Dermis microvascular lymphatic vessel endothelial cell (primary cell): Measurements from ENCODE around the gene CDK2. TPM values are rescaled to one million over a fixed set of nuclear protein-coding genes. Genes with fewer than 3 reads are reported as not detected.
A peak's percentile ranks its signal among the peaks of the same experiment; 100 is the strongest.

Experiments used
- DNase-seq, 2 donors: peaks; one replicate each; pipeline versions ENCODE4 v3.0.0 to v3.0.0-alpha.2; 2010; ENCODE audit warnings: low read depth in 2 of 2
- total RNA-seq: library from RNA; depleted of rRNA; stranded (reverse); fragments of >200 nt; gene quantifications from 2 replicates; pipeline ENCODE4 v1.2.1, GENCODE V29; 2014

The CDK2 gene
- total RNA-seq, 1 donor from 2014 or later, result 24.0 TPM

DNA sequence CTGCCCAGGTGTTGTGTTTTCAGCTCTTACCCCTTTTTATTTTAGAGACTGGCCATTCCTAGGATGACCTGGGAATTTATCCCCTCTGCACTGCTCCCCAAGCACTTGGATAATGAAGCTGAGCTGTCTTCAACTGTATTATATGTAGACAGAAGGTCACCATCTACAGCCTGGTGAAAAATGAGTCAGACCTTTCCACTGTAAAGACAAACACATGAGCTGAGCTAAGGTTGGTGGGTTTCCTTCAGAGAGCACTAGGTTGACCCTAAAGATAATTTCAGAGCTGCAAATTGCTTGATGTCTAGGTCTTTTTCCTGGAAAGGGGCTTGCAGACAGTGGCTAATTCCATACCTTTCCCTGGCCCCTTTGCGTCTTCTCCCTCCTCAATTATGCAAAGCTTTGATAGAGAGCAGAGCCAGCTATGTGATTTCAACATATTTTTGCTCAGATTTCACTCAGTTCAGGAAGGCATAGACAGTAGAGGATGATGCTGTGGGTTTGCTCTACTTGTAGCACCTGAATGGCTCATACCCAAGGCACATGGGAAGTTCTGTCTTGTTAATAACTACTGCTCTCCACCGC lies 45.0 kb downstream of the CDK2 start:
- no peak for DNase-seq

DNA sequence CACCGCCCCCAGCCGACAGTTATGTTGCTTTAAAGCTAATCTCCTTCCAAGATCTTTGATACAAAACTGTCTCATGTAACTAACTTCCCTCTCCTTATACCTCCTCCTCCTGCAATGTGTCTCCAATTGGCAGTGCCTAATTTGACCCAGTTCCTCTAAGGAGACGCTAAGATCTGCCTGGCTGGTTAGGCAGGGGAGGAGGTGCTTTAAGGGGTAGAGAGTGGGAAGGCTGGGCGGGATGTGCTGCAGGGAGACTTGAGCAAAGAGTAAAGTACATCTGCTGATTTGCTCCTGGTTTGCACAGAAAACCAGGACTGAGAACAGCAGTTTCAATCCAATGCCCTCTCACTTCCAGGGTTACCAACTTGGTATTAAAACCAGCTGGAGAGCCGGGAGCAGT lies 46.9 kb downstream of the CDK2 start:
- DNase-seq, result no peak

DNA sequence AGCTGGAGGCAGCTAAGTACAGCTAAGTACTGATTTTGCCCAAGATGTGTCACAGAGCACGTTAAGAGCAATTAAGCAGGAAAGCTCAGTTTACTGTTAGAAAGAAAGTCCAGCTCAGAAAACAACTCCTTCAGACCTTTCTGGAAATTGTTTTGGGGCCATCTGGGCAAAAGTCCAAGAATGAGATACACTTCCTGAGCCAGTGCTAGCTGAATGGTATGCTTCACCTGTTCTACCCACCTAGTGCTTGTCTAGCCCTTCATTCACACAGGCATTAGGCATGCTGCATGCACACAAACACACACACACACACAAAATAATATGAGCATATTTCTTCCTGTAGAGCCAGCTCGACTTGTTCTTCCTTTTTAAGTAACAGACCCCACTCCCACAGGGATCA lies 47.6 kb downstream of the CDK2 start:
- peak in 1 of 2 donors; percentile 28 for DNase-seq

GRCh38 chr12:56017181-56017580 lies 50.6 kb downstream of the CDK2 start:
- no peak for DNase-seq

DNA sequence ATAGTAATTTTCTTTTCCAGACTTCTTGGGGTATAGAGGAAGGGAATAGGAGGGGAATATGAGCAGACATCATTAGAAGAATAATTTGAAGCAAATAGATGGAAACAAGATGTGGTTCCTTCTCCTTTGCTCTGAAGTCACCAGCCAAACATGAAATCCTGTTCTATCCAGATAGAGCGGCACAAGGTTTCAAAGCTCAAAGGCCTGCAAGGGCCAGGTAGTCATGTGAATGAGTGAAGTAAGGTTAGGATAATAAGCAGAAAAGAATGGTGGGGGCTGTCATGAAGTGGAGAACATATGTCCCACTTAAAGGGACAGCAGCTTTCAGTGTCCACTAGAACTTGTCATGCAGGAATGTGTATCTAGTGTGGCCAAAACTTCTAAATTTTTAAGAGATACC lies 51.7 kb downstream of the CDK2 start:
- DNase-seq, result no peak

- no peak for DNase-seq
These were observed 54.0 kb downstream of the CDK2 start, which contains the start of gene IKZF4 for GRCh38 chr12:56020423-56021184. Gene IKZF4 (plus strand): TSS chr12:56021043. CDS start chr12:56021494, 451 bp downstream.

- no peak for DNase-seq
These were observed 55.4 kb downstream of the CDK2 start for GRCh38 chr12:56021889-56022497.

Other genes starting within 250 kb of the CDK2 start
- gene RDH5, start 246.4 kb upstream of the CDK2 start, total RNA-seq, result 0.13 and 0.63 TPM in 2 replicates
- gene CD63, start 237.8 kb upstream of the CDK2 start, total RNA-seq, result 1,084 and 1,362 TPM in 2 replicates
- gene GDF11, start 223.7 kb upstream of the CDK2 start, total RNA-seq, result 1.3 TPM in 2 replicates
- 58.8 and 84.7 TPM in 2 replicates for gene SARNP, start 149.1 kb upstream of the CDK2 start, total RNA-seq
- 25.3 and 26.2 TPM in 2 replicates for gene ORMDL2, start 148.8 kb upstream of the CDK2 start, total RNA-seq
- gene DNAJC14, start 137.2 kb upstream of the CDK2 start, total RNA-seq, result 34.1 and 49.7 TPM in 2 replicates
- gene MMP19, start 123.9 kb upstream of the CDK2 start, total RNA-seq, result 0.51 and 0.63 TPM in 2 replicates
- gene PYM1, start 38.9 kb upstream of the CDK2 start, total RNA-seq, result 21.1 and 25.5 TPM in 2 replicates
- 18.0 and 18.9 TPM in 2 replicates for gene DGKA, start 35.7 kb upstream of the CDK2 start, total RNA-seq
- gene PMEL, start 788 bp upstream of the CDK2 start, total RNA-seq, result 0.51 and 0.63 TPM in 2 replicates
- gene RAB5B, start 7.2 kb downstream of the CDK2 start, total RNA-seq, result 37.2 and 46.9 TPM in 2 replicates
- 9.0 and 11.1 TPM in 2 replicates for gene SUOX, start 30.4 kb downstream of the CDK2 start, total RNA-seq
- gene IKZF4, start 54.2 kb downstream of the CDK2 start, total RNA-seq, result 0.13 and 0.38 TPM in 2 replicates
- gene RPS26, start 75.1 kb downstream of the CDK2 start, total RNA-seq, result 90.9 and 107 TPM in 2 replicates
- 0.25 and 0.26 TPM in 2 replicates for gene ERBB3, start 113.3 kb downstream of the CDK2 start, total RNA-seq
- 91.8 and 130 TPM in 2 replicates for gene PA2G4, start 137.7 kb downstream of the CDK2 start, total RNA-seq
- gene RPL41, start 149.8 kb downstream of the CDK2 start, total RNA-seq, result 2,319 and 2,425 TPM in 2 replicates
- 2.7 and 3.3 TPM in 2 replicates for gene ZC3H10, start 151.4 kb downstream of the CDK2 start, total RNA-seq
- gene ESYT1, start 161.4 kb downstream of the CDK2 start, total RNA-seq, result 320 and 356 TPM in 2 replicates
- 60.3 and 87.9 TPM in 2 replicates for gene MYL6B, start 185.8 kb downstream of the CDK2 start, total RNA-seq
- 2,234 and 2,594 TPM in 2 replicates for gene MYL6, start 191.5 kb downstream of the CDK2 start, total RNA-seq
- 32.6 and 43.2 TPM in 2 replicates for gene SMARCC2, start 222.7 kb downstream of the CDK2 start, total RNA-seq